Measurements from ENCODE around the gene OGFR. TPM values are rescaled to one million over a fixed set of nuclear protein-coding genes. Genes with fewer than 3 reads are reported as not detected.

The OGFR gene
- total and polyA plus RNA-seq, 2 donors (not counting 3 experiments of a cell fraction or from before 2014, with no cell fraction given) = 30.8 to 44.0 TPM

- no peaks in the 10 kb centered on the region for H3K9me1 ChIP-seq (replicated peaks; ENCODE audit: control insufficient read depth, extremely low read depth, insufficient read depth, low read length)
- H3K27ac ChIP-seq (ENCODE audit: insufficient read depth, low read depth, low read length) = no peak overlapping the region
- BruUV-seq (replicated peaks) = no TSS peak
- dilution Hi-C loops (cut with MboI; ENCODE audit: extremely low pct_ligation_motif_present, low sequenced_read_pairs) = no loop called here
- intact Hi-C loops (cut with micrococcal nuclease) = no loop called here
- ChIA-PET POLR2A (no interaction called here), CTCF (no interaction called here)
- no peak for TF ChIP-seq EZH2 (IDR thresholded peaks at IDR 0.05; ENCODE audit: borderline replicate concordance, low read depth, low read length, severe bottlenecking)
- H3K4me3 ChIP-seq (replicated peaks in 1 of 3; ENCODE audit: insufficient read depth in 1 of 3, low read depth in 1 of 3, low read length in 3 of 3) = no peak overlapping the region
- FAIRE-seq = no peak
- no peak for DNase-seq (ENCODE audit: low read depth, low spot score)
- H3K4me1 ChIP-seq (ENCODE audit: control insufficient read depth, extremely low read depth, insufficient read depth, low read length) = peaks cover 11% of the 10 kb centered on the region
- no peaks in the 10 kb centered on the region for H4K20me1 ChIP-seq (replicated peaks; ENCODE audit: control insufficient read depth, extremely low read depth, insufficient read depth, low read length)
- H2AFZ ChIP-seq (ENCODE audit: low read depth, low read length) = no peak overlapping the region
- no peaks in the 10 kb centered on the region for H3K79me2 ChIP-seq (ENCODE audit: control insufficient read depth, insufficient read depth, low read length)
- H3K9me3 ChIP-seq (replicated peaks; ENCODE audit: control insufficient read depth, insufficient read depth, low read length) = no peaks in the 10 kb centered on the region
- H3K9ac ChIP-seq (replicated peaks; ENCODE audit: extremely low read depth, insufficient read depth, low read length) = no peak overlapping the region
- H3K4me2 ChIP-seq (ENCODE audit: insufficient read depth, low read length) = no peak overlapping the region
- no peaks in the 10 kb centered on the region for H3K36me3 ChIP-seq (ENCODE audit: control insufficient read depth in 2 of 2, extremely low read depth in 1 of 2, insufficient read depth in 2 of 2, low read length in 2 of 2)
- no peaks in the 10 kb centered on the region for H3K27me3 ChIP-seq (ENCODE audit: control insufficient read depth in 2 of 2, insufficient read depth in 2 of 2, low read length in 2 of 2)
These were observed 27.7 kb upstream of the OGFR start for GRCh38 chr20:62776692-62777527.

- FAIRE-seq (no peak), DNase-seq (ENCODE audit: low read depth, low spot score) (no peak)
- POLR2A ChIA-PET = no interaction called here
- no peak overlapping the region for H3K4me2 ChIP-seq (ENCODE audit: insufficient read depth, low read length)
- intact Hi-C loops (cut with micrococcal nuclease) = no loop called here
- no peak overlapping the region for H3K9ac ChIP-seq (replicated peaks; ENCODE audit: extremely low read depth, insufficient read depth, low read length)
- H3K9me1 ChIP-seq (replicated peaks; ENCODE audit: control insufficient read depth, extremely low read depth, insufficient read depth, low read length) = no peaks in the 10 kb centered on the region
- no peak overlapping the region for H3K4me3 ChIP-seq (replicated peaks in 1 of 3; ENCODE audit: insufficient read depth in 1 of 3, low read depth in 1 of 3, low read length in 3 of 3)
- no peak overlapping the region for H3K27ac ChIP-seq (ENCODE audit: insufficient read depth, low read depth, low read length)
- H3K36me3 ChIP-seq (ENCODE audit: control insufficient read depth in 2 of 2, extremely low read depth in 1 of 2, insufficient read depth in 2 of 2, low read length in 2 of 2) = no peaks in the 10 kb centered on the region
- no TSS peak for BruUV-seq (replicated peaks)
- peaks cover 10% of the 10 kb centered on the region for H3K4me1 ChIP-seq (ENCODE audit: control insufficient read depth, extremely low read depth, insufficient read depth, low read length)
- no peak overlapping the region for H2AFZ ChIP-seq (ENCODE audit: low read depth, low read length)
- dilution Hi-C loops (cut with MboI; ENCODE audit: extremely low pct_ligation_motif_present, low sequenced_read_pairs) = no loop called here
- no peaks in the 10 kb centered on the region for H3K27me3 ChIP-seq (ENCODE audit: control insufficient read depth in 2 of 2, insufficient read depth in 2 of 2, low read length in 2 of 2)
- CTCF ChIA-PET = no interaction called here
- TF ChIP-seq MYC (IDR thresholded peaks at IDR 0.05; ENCODE audit: low read depth, low read length) = no peak
- TF ChIP-seq JUN (IDR thresholded peaks at IDR 0.05; ENCODE audit: borderline replicate concordance, insufficient read depth, insufficient read length, low read depth) = no peak
- no peaks in the 10 kb centered on the region for H3K9me3 ChIP-seq (replicated peaks; ENCODE audit: control insufficient read depth, insufficient read depth, low read length)
- no peaks in the 10 kb centered on the region for H4K20me1 ChIP-seq (replicated peaks; ENCODE audit: control insufficient read depth, extremely low read depth, insufficient read depth, low read length)
- H3K79me2 ChIP-seq (ENCODE audit: control insufficient read depth, insufficient read depth, low read length) = no peaks in the 10 kb centered on the region
These were observed 27.2 kb upstream of the OGFR start for GRCh38 chr20:62777528-62777830.
